Measurements from ENCODE around the gene SLC37A2.

GRCh38 chr11:125072218-125072960 is 9.3 kb downstream of the SLC37A2 start:
- TF ChIP-seq CTCF (conservative IDR thresholded peaks at IDR 0.05; ENCODE audit: low read depth, low read length), result no peak
- no peak for TF ChIP-seq EZH2 (IDR thresholded peaks at IDR 0.05; ENCODE audit: low read length, unreplicated experiment)
- TF ChIP-seq EZH2phosphoT487 (IDR thresholded peaks at IDR 0.05; ENCODE audit: borderline replicate concordance, low read length), result no peak

All from PC-3 (cell line).